ENCODE measurements around the gene TUT4. TPM values are rescaled to one million over a fixed set of nuclear protein-coding genes. Genes with fewer than 3 reads are reported as not detected.

Gene TUT4
- total RNA-seq, 1 experiment from 2014 or later, result 67.4 TPM

DNA sequence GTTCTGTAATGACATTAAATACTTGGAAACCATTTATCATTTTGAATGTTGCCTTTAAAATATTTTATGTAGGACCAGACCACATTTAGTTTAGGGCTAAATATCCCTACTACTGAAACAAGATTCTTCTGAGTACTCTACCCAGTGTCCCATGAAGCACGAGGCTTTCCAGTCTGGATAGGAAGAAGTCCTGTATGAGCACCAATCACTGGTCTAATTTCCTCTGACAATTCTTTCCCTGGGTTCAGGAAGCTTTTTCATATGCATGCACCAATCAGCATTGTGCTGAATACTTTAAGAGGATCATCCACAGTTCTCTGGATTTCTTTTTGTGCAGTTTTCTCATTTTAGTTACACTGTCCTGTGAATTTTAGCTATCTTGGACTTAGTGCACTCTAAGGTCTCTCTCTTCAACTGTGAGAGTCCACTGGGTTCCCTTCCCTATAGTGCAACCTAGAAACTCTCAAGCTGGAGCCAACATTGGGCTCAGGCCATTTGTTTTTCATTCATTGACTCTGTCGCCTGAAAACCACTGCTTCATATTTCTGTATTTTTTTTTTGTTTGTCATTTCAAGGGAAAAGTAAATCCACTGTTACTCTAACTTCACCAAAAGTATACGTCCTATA, 45.9 kb downstream of the TUT4 start:
- no peaks in the 10 kb centered on the region for H3K4me1 ChIP-seq (ENCODE audit: control insufficient read depth, insufficient read depth, low read length)
- H3K9me3 ChIP-seq (ENCODE audit: control insufficient read depth, insufficient read depth, low read depth, low read length), result no peaks in the 10 kb centered on the region
- no peak overlapping the region for H3K27ac ChIP-seq (ENCODE audit: low read length)
- in situ Hi-C loops (cut with HindIII; ENCODE audit: low pct_unique_long_range_greater_than_20kb, low sequenced_read_pairs) (no loop called here), intact Hi-C loops (cut with micrococcal nuclease; ENCODE audit: unreplicated experiment) (no loop called here)
- CTCF ChIA-PET, result no interaction called here
- TF ChIP-seq SIN3A (IDR thresholded peaks at IDR 0.05; ENCODE audit: borderline replicate concordance, insufficient read depth, low read depth, low read length), result no peak
- TF ChIP-seq CTCF (IDR thresholded peaks at IDR 0.05), result no peak
- TF ChIP-seq, protein P1, sequence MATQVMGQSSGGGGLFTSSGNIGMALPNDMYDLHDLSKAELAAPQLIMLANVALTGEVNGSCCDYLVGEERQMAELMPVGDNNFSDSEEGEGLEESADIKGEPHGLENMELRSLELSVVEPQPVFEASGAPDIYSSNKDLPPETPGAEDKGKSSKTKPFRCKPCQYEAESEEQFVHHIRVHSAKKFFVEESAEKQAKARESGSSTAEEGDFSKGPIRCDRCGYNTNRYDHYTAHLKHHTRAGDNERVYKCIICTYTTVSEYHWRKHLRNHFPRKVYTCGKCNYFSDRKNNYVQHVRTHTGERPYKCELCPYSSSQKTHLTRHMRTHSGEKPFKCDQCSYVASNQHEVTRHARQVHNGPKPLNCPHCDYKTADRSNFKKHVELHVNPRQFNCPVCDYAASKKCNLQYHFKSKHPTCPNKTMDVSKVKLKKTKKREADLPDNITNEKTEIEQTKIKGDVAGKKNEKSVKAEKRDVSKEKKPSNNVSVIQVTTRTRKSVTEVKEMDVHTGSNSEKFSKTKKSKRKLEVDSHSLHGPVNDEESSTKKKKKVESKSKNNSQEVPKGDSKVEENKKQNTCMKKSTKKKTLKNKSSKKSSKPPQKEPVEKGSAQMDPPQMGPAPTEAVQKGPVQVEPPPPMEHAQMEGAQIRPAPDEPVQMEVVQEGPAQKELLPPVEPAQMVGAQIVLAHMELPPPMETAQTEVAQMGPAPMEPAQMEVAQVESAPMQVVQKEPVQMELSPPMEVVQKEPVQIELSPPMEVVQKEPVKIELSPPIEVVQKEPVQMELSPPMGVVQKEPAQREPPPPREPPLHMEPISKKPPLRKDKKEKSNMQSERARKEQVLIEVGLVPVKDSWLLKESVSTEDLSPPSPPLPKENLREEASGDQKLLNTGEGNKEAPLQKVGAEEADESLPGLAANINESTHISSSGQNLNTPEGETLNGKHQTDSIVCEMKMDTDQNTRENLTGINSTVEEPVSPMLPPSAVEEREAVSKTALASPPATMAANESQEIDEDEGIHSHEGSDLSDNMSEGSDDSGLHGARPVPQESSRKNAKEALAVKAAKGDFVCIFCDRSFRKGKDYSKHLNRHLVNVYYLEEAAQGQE (IDR thresholded peaks at IDR 0.05; ENCODE audit: insufficient read depth in 1 of 2, low read depth in 2 of 2, low read length in 1 of 2), result no peak
- no peak for TF ChIP-seq POLR2AphosphoS5 (IDR thresholded peaks at IDR 0.05; ENCODE audit: low read depth, low read length)
- TF ChIP-seq TCF7L2 (IDR thresholded peaks at IDR 0.05; ENCODE audit: low read depth, low read length), result no peak
- no peak overlapping the region for H3K4me3 ChIP-seq (ENCODE audit: low read depth in 2 of 2, low read length in 2 of 2)
- POLR2A ChIA-PET, result no interaction called here
- peaks cover 10% of the 10 kb centered on the region for H3K36me3 ChIP-seq (ENCODE audit: control insufficient read depth, insufficient read depth, low read length)
- H3K27me3 ChIP-seq (ENCODE audit: control insufficient read depth, insufficient read depth, low read length), result no peaks in the 10 kb centered on the region
- ATAC-seq, result no peak
- no peak for DNase-seq (ENCODE audit: low read depth, low spot score)
- BruUV-seq (replicated peaks), result no TSS peak

DNA sequence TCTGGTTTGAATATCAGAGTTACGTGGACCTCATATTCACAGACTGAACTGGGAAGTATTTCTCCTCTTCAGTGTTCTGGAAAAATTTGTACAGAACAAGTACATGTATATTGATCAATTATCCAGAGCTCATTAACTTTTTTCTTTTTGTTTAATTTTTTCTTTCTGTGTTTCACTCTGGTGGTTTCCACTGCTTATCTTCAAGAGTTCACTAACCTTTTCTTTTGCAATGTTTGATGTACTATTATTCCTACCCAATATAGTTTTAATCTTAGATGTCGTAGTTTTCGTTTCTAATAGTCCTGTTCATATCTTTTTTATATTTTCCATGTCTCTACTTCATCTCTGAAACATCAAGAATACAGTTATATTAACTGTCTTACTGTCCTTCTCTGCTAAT, 46.5 kb downstream of the TUT4 start:
- no peak overlapping the region for H3K27ac ChIP-seq (ENCODE audit: low read length)
- CTCF ChIA-PET, result no interaction called here
- H3K9me3 ChIP-seq (ENCODE audit: control insufficient read depth, insufficient read depth, low read depth, low read length), result no peaks in the 10 kb centered on the region
- no peak for DNase-seq (ENCODE audit: low read depth, low spot score)
- POLR2A ChIA-PET, result no interaction called here
- H3K4me1 ChIP-seq (ENCODE audit: control insufficient read depth, insufficient read depth, low read length), result no peaks in the 10 kb centered on the region
- H3K36me3 ChIP-seq (ENCODE audit: control insufficient read depth, insufficient read depth, low read length), result peaks cover 10% of the 10 kb centered on the region
- TF ChIP-seq TCF7L2 (IDR thresholded peaks at IDR 0.05; ENCODE audit: low read depth, low read length), result no peak
- no peak for TF ChIP-seq CTCF (IDR thresholded peaks at IDR 0.05)
- TF ChIP-seq, protein P1 (IDR thresholded peaks at IDR 0.05; ENCODE audit: insufficient read depth in 1 of 2, low read depth in 2 of 2, low read length in 1 of 2), result no peak
- no peak for TF ChIP-seq POLR2AphosphoS5 (IDR thresholded peaks at IDR 0.05; ENCODE audit: low read depth, low read length)
- TF ChIP-seq SIN3A (IDR thresholded peaks at IDR 0.05; ENCODE audit: borderline replicate concordance, insufficient read depth, low read depth, low read length), result no peak
- H3K27me3 ChIP-seq (ENCODE audit: control insufficient read depth, insufficient read depth, low read length), result no peaks in the 10 kb centered on the region
- ATAC-seq, result no peak
- no peak overlapping the region for H3K4me3 ChIP-seq (ENCODE audit: low read depth in 2 of 2, low read length in 2 of 2)
- in situ Hi-C loops (cut with HindIII; ENCODE audit: low pct_unique_long_range_greater_than_20kb, low sequenced_read_pairs) (no loop called here), intact Hi-C loops (cut with micrococcal nuclease; ENCODE audit: unreplicated experiment) (no loop called here)
- BruUV-seq (replicated peaks), result TSS peak; percentile 23

All from Panc1 (cell line).